Measurements from ENCODE around the gene CCDC194. TPM values are rescaled to one million over a fixed set of nuclear protein-coding genes. Genes with fewer than 3 reads are reported as not detected.

Gene CCDC194
- total and polyA plus RNA-seq, 4 donors: 0.12 to 0.50 TPM; not detected in 2

- WGBS: 79% methylated on average over 6 of the region's 6 CpGs
- H3K9ac ChIP-seq (ENCODE audit: low read depth in 1 of 2, low read length in 2 of 2): no peak overlapping the region
- H3K4me3 ChIP-seq (ENCODE audit: low read depth in 1 of 3, low read length in 3 of 3): peak overlapping the region; percentile 46 to 75 (median 69)
Measured at GRCh38 chr19:17404015-17404414, 10.0 kb upstream of the CCDC194 start.

GRCh38 chr19:17402982-17403855 lies 9.2 kb upstream of the CCDC194 start:
- 49% methylated on average over 36 of the region's 36 CpGs for WGBS
- peaks cover 0 to 30% (median 21%) of the 10 kb centered on the region in 4 donors for H3K4me1 ChIP-seq (ENCODE audit: control insufficient read depth in 4 of 4, insufficient read depth in 4 of 4, low read length in 3 of 4)
- H3K4me3 ChIP-seq (ENCODE audit: low read depth in 1 of 3, low read length in 3 of 3): peak overlapping the region in 1 of 3 donors; percentile 75
- H3K27ac ChIP-seq (ENCODE audit: low read depth in 1 of 2, low read length in 2 of 2): no peak overlapping the region
- no peaks in the 10 kb centered on the region for H3K9me3 ChIP-seq (ENCODE audit: control insufficient read depth in 4 of 4, low read length in 3 of 4)
- peaks cover 0 to 10% (median 2%) of the 10 kb centered on the region in 4 donors for H3K36me3 ChIP-seq (ENCODE audit: control insufficient read depth in 4 of 4, insufficient read depth in 3 of 4, low read depth in 1 of 4, low read length in 3 of 4)
- H3K9ac ChIP-seq (ENCODE audit: low read depth in 1 of 2, low read length in 2 of 2): no peak overlapping the region
- peak; percentile 75 for DNase-seq (ENCODE audit: low spot score)
- no peaks in the 10 kb centered on the region for H3K27me3 ChIP-seq (ENCODE audit: control insufficient read depth in 4 of 4, insufficient read depth in 4 of 4, low read length in 3 of 4)
- TF ChIP-seq YY1 (IDR thresholded peaks at IDR 0.05): no peak
- TF ChIP-seq RAD21 (IDR thresholded peaks at IDR 0.05): no peak
- TF ChIP-seq CTCF (IDR thresholded peaks at IDR 0.05; ENCODE audit: low read depth, low read length, missing input control): no peak
- TF ChIP-seq EGR1 (IDR thresholded peaks at IDR 0.05; ENCODE audit: low read depth in 2 of 2): no peak
- no peak for TF ChIP-seq GABPA (IDR thresholded peaks at IDR 0.05 in 1 of 2, conservative IDR thresholded peaks at IDR 0.05 in 1 of 2)
- TF ChIP-seq FOXA2 (IDR thresholded peaks at IDR 0.05): no peak
- no peak for TF ChIP-seq HNF4A (conservative IDR thresholded peaks at IDR 0.05)
- TF ChIP-seq, protein P1, sequence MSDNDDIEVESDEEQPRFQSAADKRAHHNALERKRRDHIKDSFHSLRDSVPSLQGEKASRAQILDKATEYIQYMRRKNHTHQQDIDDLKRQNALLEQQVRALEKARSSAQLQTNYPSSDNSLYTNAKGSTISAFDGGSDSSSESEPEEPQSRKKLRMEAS (IDR thresholded peaks at IDR 0.05): no peak
- TF ChIP-seq, protein P2, sequence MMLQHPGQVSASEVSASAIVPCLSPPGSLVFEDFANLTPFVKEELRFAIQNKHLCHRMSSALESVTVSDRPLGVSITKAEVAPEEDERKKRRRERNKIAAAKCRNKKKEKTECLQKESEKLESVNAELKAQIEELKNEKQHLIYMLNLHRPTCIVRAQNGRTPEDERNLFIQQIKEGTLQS (IDR thresholded peaks at IDR 0.05): no peak
- TF ChIP-seq FOXA1 (IDR thresholded peaks at IDR 0.05): no peak

More at GRCh38 chr19:17404015-17404414, 10.0 kb upstream of the CCDC194 start:
- H3K27ac ChIP-seq (ENCODE audit: low read depth in 1 of 2, low read length in 2 of 2): peak overlapping the region; percentile 95 to 96
- H3K36me3 ChIP-seq (ENCODE audit: control insufficient read depth in 4 of 4, insufficient read depth in 3 of 4, low read depth in 1 of 4, low read length in 3 of 4): peaks cover 0 to 10% (median 2%) of the 10 kb centered on the region in 4 donors
- no peaks in the 10 kb centered on the region for H3K9me3 ChIP-seq (ENCODE audit: control insufficient read depth in 4 of 4, low read length in 3 of 4)
- H3K27me3 ChIP-seq (ENCODE audit: control insufficient read depth in 4 of 4, insufficient read depth in 4 of 4, low read length in 3 of 4): no peaks in the 10 kb centered on the region
- DNase-seq (ENCODE audit: low spot score): no peak
- peaks cover 0 to 30% (median 21%) of the 10 kb centered on the region in 4 donors for H3K4me1 ChIP-seq (ENCODE audit: control insufficient read depth in 4 of 4, insufficient read depth in 4 of 4, low read length in 3 of 4)
- TF ChIP-seq HNF4G (IDR thresholded peaks at IDR 0.05) (no peak), FOXA2 (IDR thresholded peaks at IDR 0.05) (no peak), TAF1 (conservative IDR thresholded peaks at IDR 0.05) (no peak), NR2F2 (IDR thresholded peaks at IDR 0.05) (no peak), JUND (IDR thresholded peaks at IDR 0.05) (no peak), RXRA (IDR thresholded peaks at IDR 0.05) (no peak), CTCF (IDR thresholded peaks at IDR 0.05; ENCODE audit: low read depth, low read length, missing input control) (no peak), YY1 (IDR thresholded peaks at IDR 0.05) (no peak), RAD21 (IDR thresholded peaks at IDR 0.05) (no peak), HNF4A (conservative IDR thresholded peaks at IDR 0.05) (no peak), FOXA1 (IDR thresholded peaks at IDR 0.05) (no peak), GABPA (IDR thresholded peaks at IDR 0.05 in 1 of 2, conservative IDR thresholded peaks at IDR 0.05 in 1 of 2) (no peak), SP1 (IDR thresholded peaks at IDR 0.05) (no peak), EGR1 (IDR thresholded peaks at IDR 0.05; ENCODE audit: low read depth in 2 of 2) (no peak)
- TF ChIP-seq, protein P2 (IDR thresholded peaks at IDR 0.05): no peak
- TF ChIP-seq, protein P1 (IDR thresholded peaks at IDR 0.05): no peak
- TF ChIP-seq, protein P3, sequence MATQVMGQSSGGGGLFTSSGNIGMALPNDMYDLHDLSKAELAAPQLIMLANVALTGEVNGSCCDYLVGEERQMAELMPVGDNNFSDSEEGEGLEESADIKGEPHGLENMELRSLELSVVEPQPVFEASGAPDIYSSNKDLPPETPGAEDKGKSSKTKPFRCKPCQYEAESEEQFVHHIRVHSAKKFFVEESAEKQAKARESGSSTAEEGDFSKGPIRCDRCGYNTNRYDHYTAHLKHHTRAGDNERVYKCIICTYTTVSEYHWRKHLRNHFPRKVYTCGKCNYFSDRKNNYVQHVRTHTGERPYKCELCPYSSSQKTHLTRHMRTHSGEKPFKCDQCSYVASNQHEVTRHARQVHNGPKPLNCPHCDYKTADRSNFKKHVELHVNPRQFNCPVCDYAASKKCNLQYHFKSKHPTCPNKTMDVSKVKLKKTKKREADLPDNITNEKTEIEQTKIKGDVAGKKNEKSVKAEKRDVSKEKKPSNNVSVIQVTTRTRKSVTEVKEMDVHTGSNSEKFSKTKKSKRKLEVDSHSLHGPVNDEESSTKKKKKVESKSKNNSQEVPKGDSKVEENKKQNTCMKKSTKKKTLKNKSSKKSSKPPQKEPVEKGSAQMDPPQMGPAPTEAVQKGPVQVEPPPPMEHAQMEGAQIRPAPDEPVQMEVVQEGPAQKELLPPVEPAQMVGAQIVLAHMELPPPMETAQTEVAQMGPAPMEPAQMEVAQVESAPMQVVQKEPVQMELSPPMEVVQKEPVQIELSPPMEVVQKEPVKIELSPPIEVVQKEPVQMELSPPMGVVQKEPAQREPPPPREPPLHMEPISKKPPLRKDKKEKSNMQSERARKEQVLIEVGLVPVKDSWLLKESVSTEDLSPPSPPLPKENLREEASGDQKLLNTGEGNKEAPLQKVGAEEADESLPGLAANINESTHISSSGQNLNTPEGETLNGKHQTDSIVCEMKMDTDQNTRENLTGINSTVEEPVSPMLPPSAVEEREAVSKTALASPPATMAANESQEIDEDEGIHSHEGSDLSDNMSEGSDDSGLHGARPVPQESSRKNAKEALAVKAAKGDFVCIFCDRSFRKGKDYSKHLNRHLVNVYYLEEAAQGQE (IDR thresholded peaks at IDR 0.05): no peak
